Thyroid gland (tissue), 4 donors: ENCODE data around the gene CITED2. TPM values are rescaled to one million over a fixed set of nuclear protein-coding genes. Genes with fewer than 3 reads are reported as not detected.
A peak's percentile ranks its signal among the peaks of the same experiment; 100 is the strongest.

ENCODE experiments used
- DNase-seq, 2 donors: peaks; one replicate each; pipeline ENCODE4 v3.0.0-alpha.2; 2019
- H3K27ac ChIP-seq, 3 donors: fragments of 200-600 bp; sonication (generic); 1 replicate in 2 of 3; 2 replicates in 1 of 3; pipeline ENCODE4 v1.5.1; 2016 to 2019; ENCODE audit warnings: mild to moderate bottlenecking in 1 of 3, moderate library complexity in 1 of 3
- H3K27me3 ChIP-seq: fragments of 200-600 bp; sonication (generic); one replicate; pipeline ENCODE4 v1.5.1; 2019
- H3K36me3 ChIP-seq, 2 donors: fragments of 200-600 bp; sonication (generic); one replicate each; pipeline ENCODE4 v1.5.1; 2016 to 2019
- H3K4me1 ChIP-seq, 2 donors: fragments of 200-600 bp; sonication (generic); one replicate each; pipeline ENCODE4 v1.5.1; 2017 to 2019
- H3K4me3 ChIP-seq, 3 donors: fragments of 200-600 bp; sonication (generic); replicated peaks in 1 of 3; 1 replicate in 2 of 3; 2 replicates in 1 of 3; pipeline ENCODE4 v1.5.1; 2016; ENCODE audit warnings: mild to moderate bottlenecking in 1 of 3
- H3K9me3 ChIP-seq: fragments of 200-600 bp; sonication (generic); one replicate; pipeline ENCODE4 v1.5.1; 2017
- CTCF ChIP-seq, 6 experiments: fragments of 200-600 bp in 3 of 6; fragments of 450-650 bp in 3 of 6; sonication (generic) in 3 of 6; IDR thresholded peaks; one replicate each; pipeline ENCODE4 v1.5.1; 2016 to 2019; ENCODE audit warnings: antibody characterized with exemption in 6 of 6, mild to moderate bottlenecking in 2 of 6, inconsistent platforms in 1 of 6, moderate library complexity in 1 of 6
- POLR2A ChIP-seq, 2 donors: fragments of 450-650 bp; IDR thresholded peaks; one replicate each; pipeline ENCODE4 v1.6.1; 2017; ENCODE audit warnings: antibody characterized with exemption in 2 of 2, mild to moderate bottlenecking in 2 of 2, moderate library complexity in 1 of 2
- WGBS, 2 donors: methylation state at CpG; one replicate each; pipeline ENCODE4 v1.1.5; 2017; 5-methylcytosine and 5-hydroxymethylcytosine counted together
- intact Hi-C: fragments of 100-400 bp; cut with DNase I; formaldehyde crosslinking; loops from one replicate; pipeline ENCODE4 v1.15.1; 2023
- total RNA-seq, 4 donors: library from RNA; depleted of rRNA; stranded (reverse); fragments of >200 nt; gene quantifications; one replicate each; pipeline ENCODE4 v1.2.3, GENCODE V29; 2016

Gene CITED2, protein sequence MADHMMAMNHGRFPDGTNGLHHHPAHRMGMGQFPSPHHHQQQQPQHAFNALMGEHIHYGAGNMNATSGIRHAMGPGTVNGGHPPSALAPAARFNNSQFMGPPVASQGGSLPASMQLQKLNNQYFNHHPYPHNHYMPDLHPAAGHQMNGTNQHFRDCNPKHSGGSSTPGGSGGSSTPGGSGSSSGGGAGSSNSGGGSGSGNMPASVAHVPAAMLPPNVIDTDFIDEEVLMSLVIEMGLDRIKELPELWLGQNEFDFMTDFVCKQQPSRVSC
- total RNA-seq = 100 to 1,000 TPM; 178 to 354 (median 261) TPM

- Histone ChIP-seq H3K27me3 (no peaks in the 10 kb centered on the region), H3K4me1 (peaks cover 0 to 16% of the 10 kb centered on the region in 2 donors), H3K9me3 (no peaks in the 10 kb centered on the region), H3K4me3 (peak within 1 kb of the TSS; percentile 93 to 98 (median 97)), H3K36me3 (peaks cover 14 to 28% of the 10 kb centered on the region in 2 donors), H3K27ac (peak within 1 kb of the TSS; percentile 99 to 100 (median 100))
- 1 to 2% methylated on average over 17 to 27 of the region's 82 CpGs for WGBS, 2 donors
- DNase-seq = peak; percentile 92 to 95
- intact Hi-C loops = loop anchor here (10.0 kb wide), 3 partner anchors 160 to 600 kb away; no protein-coding TSS in a partner anchor
- peak in 1 of 6 experiments; percentile 34 for TF ChIP-seq CTCF (IDR thresholded peaks at IDR 0.05)
- peak; percentile 99 for TF ChIP-seq POLR2A (IDR thresholded peaks at IDR 0.05)
These were observed at the start of gene CITED2 for GRCh38 chr6:139374357-139375225. Gene CITED2, minus strand, starts transcription at chr6:139374648. Its CDS starts 704 bp downstream, at chr6:139373944.

DNA sequence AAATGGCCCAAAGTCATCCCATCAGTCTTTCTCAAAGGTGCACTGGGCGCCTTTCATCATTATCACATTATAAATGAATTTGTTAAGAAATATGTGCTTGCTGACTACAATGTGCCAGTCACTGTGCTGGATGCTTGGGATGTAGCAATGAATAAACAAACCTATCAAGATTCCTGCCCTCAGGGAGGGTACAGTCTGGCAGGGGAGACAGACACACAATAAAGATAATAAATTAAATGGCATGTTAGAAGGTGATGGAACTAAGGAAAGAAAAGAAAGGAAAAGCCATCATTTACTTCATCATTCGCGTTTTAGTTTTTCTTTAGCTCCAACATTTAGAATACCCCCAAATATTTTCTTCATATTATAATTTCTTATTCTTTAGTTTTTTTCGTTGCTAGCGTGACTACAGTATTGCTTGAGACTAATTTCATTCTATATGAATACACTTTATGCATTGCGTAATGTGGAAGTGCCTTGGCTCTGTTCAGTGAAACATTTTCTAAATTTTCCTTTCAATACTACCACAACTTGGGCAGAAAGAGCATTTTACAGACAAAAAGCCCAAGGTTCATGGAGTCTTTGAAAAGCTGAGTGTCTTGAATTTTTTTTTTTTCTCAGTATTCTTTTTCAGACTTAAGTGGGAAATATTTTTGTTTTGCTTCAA is 48.7 kb upstream of the CITED2 start:
- 94 to 95% methylated on average over 6 of the region's 6 CpGs for WGBS, 2 donors
- TF ChIP-seq POLR2A (IDR thresholded peaks at IDR 0.05) (no peak), CTCF (IDR thresholded peaks at IDR 0.05) (no peak)
- Histone ChIP-seq H3K36me3 (no peaks in the 10 kb centered on the region), H3K27me3 (no peaks in the 10 kb centered on the region), H3K9me3 (no peaks in the 10 kb centered on the region), H3K4me3 (no peak overlapping the region), H3K27ac (no peak overlapping the region), H3K4me1 (no peaks in the 10 kb centered on the region)
- intact Hi-C loops = no loop called here
- no peak for DNase-seq

- Histone ChIP-seq H3K4me1 (no peaks in the 10 kb centered on the region), H3K4me3 (no peak overlapping the region), H3K27ac (no peak overlapping the region), H3K9me3 (no peaks in the 10 kb centered on the region), H3K36me3 (no peaks in the 10 kb centered on the region), H3K27me3 (no peaks in the 10 kb centered on the region)
- 86 to 93% methylated on average over 9 of the region's 9 CpGs for WGBS, 2 donors
- intact Hi-C loops = no loop called here
- TF ChIP-seq POLR2A (IDR thresholded peaks at IDR 0.05) = no peak
- TF ChIP-seq CTCF (IDR thresholded peaks at IDR 0.05) = no peak
- DNase-seq = no peak
These were observed 47.9 kb upstream of the CITED2 start for GRCh38 chr6:139422105-139423036.

DNA sequence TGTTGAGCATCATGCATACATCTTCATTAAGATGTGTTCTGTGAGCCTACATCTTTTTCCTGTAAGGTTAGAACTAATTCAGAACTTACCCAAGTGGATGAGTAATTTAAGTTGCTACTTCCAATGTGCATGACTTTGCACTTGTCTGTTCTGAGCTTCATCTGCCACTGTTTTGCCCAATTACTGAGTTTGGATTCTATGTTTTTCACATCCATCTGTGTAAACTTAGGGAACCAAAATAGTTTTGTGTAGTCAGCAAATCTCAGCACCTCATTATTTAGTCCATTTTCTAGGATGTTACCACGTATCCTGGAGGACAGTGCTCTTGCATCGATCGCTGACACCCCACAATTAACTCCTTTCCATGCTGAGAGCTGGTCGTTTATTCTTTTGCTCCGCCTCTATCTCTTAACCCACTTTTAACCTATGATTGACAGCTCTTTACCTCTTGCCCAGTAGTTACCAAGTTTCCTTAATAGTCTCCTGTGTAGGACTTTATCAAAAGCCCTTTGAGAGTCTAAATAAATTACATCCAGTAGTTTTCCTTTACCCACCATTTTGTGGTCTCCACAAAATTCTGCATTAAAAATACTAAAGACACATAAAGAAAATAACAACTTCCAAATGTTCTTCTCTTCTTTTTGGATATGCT is 44.2 kb upstream of the CITED2 start:
- intact Hi-C loops = no loop called here
- H3K27me3 ChIP-seq = no peaks in the 10 kb centered on the region

More for the DNA sequence above, 44.2 kb upstream of the CITED2 start:
- Histone ChIP-seq H3K4me1 (no peaks in the 10 kb centered on the region), H3K27ac (no peak overlapping the region), H3K9me3 (no peaks in the 10 kb centered on the region), H3K36me3 (no peaks in the 10 kb centered on the region), H3K4me3 (no peak overlapping the region)
- TF ChIP-seq POLR2A (IDR thresholded peaks at IDR 0.05) = no peak
- no peak for TF ChIP-seq CTCF (IDR thresholded peaks at IDR 0.05)
- DNase-seq = no peak
- 81 to 82% methylated on average over 5 of the region's 5 CpGs for WGBS, 2 donors
